HEK293 (cell line): ENCODE data around the gene CCDC187.

Source experiments
- CTCF ChIP-seq: fragments of 450-650 bp; formaldehyde crosslinking; IDR thresholded peaks from 2 replicates; pipeline ENCODE4 v1.5.1; 2016; ENCODE audit warnings: missing biosample characterization, missing genetic modification characterization
- KLF7 ChIP-seq: fragments of 450-650 bp; formaldehyde crosslinking; IDR thresholded peaks from 2 replicates; pipeline ENCODE4 v1.5.1; 2016; ENCODE audit warnings: missing biosample characterization, missing genetic modification characterization, borderline replicate concordance
- ZNF175 ChIP-seq: fragments of 450-650 bp; formaldehyde crosslinking; IDR thresholded peaks from 2 replicates; pipeline ENCODE4 v1.5.1; 2016; ENCODE audit warnings: missing biosample characterization, missing genetic modification characterization
- ZNF747 ChIP-seq: fragments of 450-650 bp; formaldehyde crosslinking; IDR thresholded peaks from 2 replicates; pipeline ENCODE4 v1.5.1; 2016; ENCODE audit warnings: missing biosample characterization, missing genetic modification characterization

GRCh38 chr9:136222906-136223285 lies 81.0 kb downstream of the CCDC187 start:
- TF ChIP-seq ZNF175 (tag by site-specific recombination), result no peak
- no peak for TF ChIP-seq CTCF (tag by site-specific recombination)
- TF ChIP-seq KLF7, result no peak
- no peak for TF ChIP-seq ZNF747 (tag by site-specific recombination)
